IMR-90 (cell line): ENCODE measurements around the gene SMARCA4. TPM values are rescaled to one million over a fixed set of nuclear protein-coding genes. Genes with fewer than 3 reads are reported as not detected.

Experiments used
- ATAC-seq: fragments of 200-7000 bp; cut with Tn5 transposase; 2 replicates; pipeline ENCODE4 v1.9.1; 2020; ENCODE audit warnings: low read depth, mild to moderate bottlenecking, moderate library complexity
- BruUV-seq: library from RNA; stranded (reverse); fragments of 400-500 nt; replicated peaks from 2 replicates; lab custom pipeline; 2021; lab: Mats Ljungman, UMichigan
- CTCF ChIA-PET: fragments of 300-600 bp; formaldehyde crosslinking; extraction: SDS; loops from one replicate; lab custom pipeline; 2021; ENCODE audit warnings: antibody characterized with exemption; lab: Yijun Ruan, JAX
- POLR2A ChIA-PET: fragments of 300-600 bp; sonication (Branson Sonifier 250); formaldehyde crosslinking; loops from one replicate; lab custom pipeline; 2022; ENCODE audit warnings: antibody characterized with exemption; ENCODE audit not compliant: unreplicated experiment; lab: Charles Lee
- DNase-seq: peaks from one replicate; pipeline ENCODE4 v3.0.0; 2013
- H2AFZ ChIP-seq: replicated peaks from 2 replicates; pipeline ENCODE3; 2013; ENCODE audit warnings: low read length, mild to moderate bottlenecking; ENCODE audit not compliant: poor library complexity
- H2AK5ac ChIP-seq: 2 replicates; pipeline ENCODE4 v1.6.1; 2013; ENCODE audit warnings: low read depth, low read length, inconsistent platforms
- H2AK9ac ChIP-seq: replicated peaks from 2 replicates; pipeline ENCODE3; 2013; ENCODE audit warnings: mild to moderate bottlenecking, low read depth, low read length, moderate library complexity; ENCODE audit not compliant: poor library complexity
- H2BK120ac ChIP-seq: 2 replicates; pipeline ENCODE4 v1.6.1; 2013; ENCODE audit warnings: low read depth, low read length, inconsistent platforms
- H2BK15ac ChIP-seq: 3 replicates; pipeline ENCODE4 v1.6.1; 2013; ENCODE audit warnings: low read depth, low read length, inconsistent platforms
- H2BK20ac ChIP-seq: 2 replicates; pipeline ENCODE4 v1.6.1; 2013; ENCODE audit warnings: low read depth, mild to moderate bottlenecking, inconsistent platforms, low read length, moderate library complexity
- H2BK5ac ChIP-seq: 2 replicates; pipeline ENCODE4 v1.6.1; 2013; ENCODE audit warnings: mild to moderate bottlenecking, low read depth, low read length, inconsistent platforms; ENCODE audit not compliant: poor library complexity, severe bottlenecking
- H3K14ac ChIP-seq: replicated peaks from 2 replicates; pipeline ENCODE4 v1.6.1; 2013; ENCODE audit warnings: low read depth, low read length, inconsistent platforms
- H3K18ac ChIP-seq: 2 replicates; pipeline ENCODE4 v1.6.1; 2013; ENCODE audit warnings: low read depth, low read length, control low read depth
- H3K23ac ChIP-seq: 2 replicates; pipeline ENCODE4 v1.6.1; 2013; ENCODE audit warnings: low read depth, low read length, inconsistent platforms
- H3K27ac ChIP-seq: 2 replicates; pipeline ENCODE4 v1.5.1; 2013; ENCODE audit warnings: mild to moderate bottlenecking, control low read depth, low read length; ENCODE audit not compliant: insufficient read depth
- H3K27me3 ChIP-seq: 2 replicates; pipeline ENCODE4 v1.6.1; 2013; ENCODE audit warnings: low read length; ENCODE audit not compliant: control insufficient read depth, insufficient read depth
- H3K36me3 ChIP-seq: 2 replicates; pipeline ENCODE4 v1.6.1; 2013; ENCODE audit warnings: low read length, mixed read lengths; ENCODE audit not compliant: control insufficient read depth, insufficient read depth
- H3K4ac ChIP-seq: 2 replicates; pipeline ENCODE4 v1.6.1; 2013; ENCODE audit warnings: low read depth, low read length, inconsistent platforms
- H3K4me1 ChIP-seq: 2 replicates; pipeline ENCODE4 v1.6.1; 2013; ENCODE audit warnings: low read length, mixed read lengths; ENCODE audit not compliant: control insufficient read depth, insufficient read depth
- H3K4me2 ChIP-seq: 2 replicates; pipeline ENCODE4 v1.6.1; 2013; ENCODE audit warnings: low read depth, mild to moderate bottlenecking, control low read depth, low read length, moderate library complexity
- H3K4me3 ChIP-seq: 2 replicates; pipeline ENCODE4 v1.5.1; 2013; ENCODE audit warnings: low read depth, mild to moderate bottlenecking, control low read depth, low read length, moderate library complexity; ENCODE audit not compliant: insufficient read depth
- H3K56ac ChIP-seq: 2 replicates; pipeline ENCODE4 v1.6.1; 2013; ENCODE audit warnings: low read length, inconsistent platforms; ENCODE audit not compliant: insufficient read depth; ENCODE audit errors: extremely low read depth
- H3K79me1 ChIP-seq, 2 experiments: 2 replicates each; pipeline ENCODE4 v1.6.1; 2013; ENCODE audit warnings: low read length in 2 of 2, inconsistent platforms in 1 of 2, low read depth in 1 of 2
- H3K9ac ChIP-seq: 2 replicates; pipeline ENCODE4 v1.6.1; 2013; ENCODE audit warnings: low read depth, low read length, control low read depth
- H3K9me1 ChIP-seq: 2 replicates; pipeline ENCODE4 v1.6.1; 2013; ENCODE audit warnings: low read length, inconsistent platforms; ENCODE audit not compliant: insufficient read depth
- H3K9me3 ChIP-seq: 2 replicates; pipeline ENCODE4 v1.6.1; 2013; ENCODE audit warnings: low read length; ENCODE audit not compliant: control insufficient read depth, insufficient read depth
- H4K20me1 ChIP-seq: 2 replicates; pipeline ENCODE4 v1.6.1; 2013; ENCODE audit warnings: low read length, inconsistent platforms; ENCODE audit not compliant: insufficient read depth
- H4K5ac ChIP-seq: 2 replicates; pipeline ENCODE4 v1.6.1; 2013; ENCODE audit warnings: mild to moderate bottlenecking, low read depth, low read length, control low read depth
- H4K8ac ChIP-seq, 2 experiments: 2 replicates each; pipeline ENCODE4 v1.6.1; 2013; ENCODE audit warnings: low read depth in 2 of 2, low read length in 2 of 2, control low read depth in 1 of 2, inconsistent platforms in 1 of 2
- H4K91ac ChIP-seq: 2 replicates; pipeline ENCODE4 v1.6.1; 2013; ENCODE audit warnings: low read depth, low read length, inconsistent platforms; ENCODE audit not compliant: insufficient read depth
- CHD1 ChIP-seq: IDR thresholded peaks from 2 replicates; pipeline ENCODE4 v1.6.1; 2012; ENCODE audit warnings: low read depth, low read length, improper control_type of control experiment
- FOS ChIP-seq: fragments of 150-350 bp; IDR thresholded peaks from 2 replicates; pipeline ENCODE4 v1.6.1; 2016; ENCODE audit warnings: low read depth, low read length
- MAFK ChIP-seq: IDR thresholded peaks from 2 replicates; pipeline ENCODE4 v1.6.1; 2012; ENCODE audit warnings: low read depth, low read length, improper control_type of control experiment
- MXI1 ChIP-seq: IDR thresholded peaks from 2 replicates; pipeline ENCODE4 v1.6.1; 2012; ENCODE audit warnings: low read depth, mild to moderate bottlenecking, low read length, moderate library complexity, borderline replicate concordance
- NFE2L2 ChIP-seq: fragments of 150-350 bp; IDR thresholded peaks from 2 replicates; pipeline ENCODE4 v1.6.1; 2016; ENCODE audit warnings: low read depth, mild to moderate bottlenecking, low read length
- POLR2A ChIP-seq: IDR thresholded peaks from 2 replicates; pipeline ENCODE4 v1.6.1; 2012; ENCODE audit warnings: mild to moderate bottlenecking, low read depth, low read length
- RAD21 ChIP-seq: IDR thresholded peaks from 2 replicates; pipeline ENCODE4 v1.6.1; 2012; ENCODE audit warnings: low read length, improper control_type of control experiment
- RCOR1 ChIP-seq: IDR thresholded peaks from 2 replicates; pipeline ENCODE4 v1.6.1; 2012; ENCODE audit warnings: mild to moderate bottlenecking, low read length, improper control_type of control experiment; ENCODE audit not compliant: insufficient replicate concordance
- SMC3 ChIP-seq: fragments of 150-350 bp; IDR thresholded peaks from 2 replicates; pipeline ENCODE4 v1.6.1; 2016; ENCODE audit warnings: low read depth, mild to moderate bottlenecking, antibody characterized with exemption, low read length, moderate library complexity
- WGBS, 2 experiments: methylation state at CpG; one replicate each; pipeline versions ENCODE4 v1.1.5 to v1.1.7; 2013; ENCODE audit warnings: missing lambda C conversion rate in 2 of 2; ENCODE audit not compliant: insufficient read length in 1 of 2; ENCODE audit errors: extremely low coverage in 2 of 2; 5-methylcytosine and 5-hydroxymethylcytosine counted together
- dilution Hi-C: fragments of 300-500 bp; cut with HindIII; formaldehyde crosslinking; loops from one replicate; pipeline ENCODE4 v1.14.3; 2018; ENCODE audit warnings: low sequenced_read_pairs; ENCODE audit not compliant: unreplicated experiment
- in situ Hi-C: fragments of 300-500 bp; cut with MboI; formaldehyde crosslinking; loops from 3 replicates; pipeline ENCODE4 v1.14.3; 2019; ENCODE audit warnings: low sequenced_read_pairs, inconsistent platforms, mixed read lengths
- intact Hi-C: fragments of 100-400 bp; cut with micrococcal nuclease; formaldehyde crosslinking; loops from 2 replicates; pipeline ENCODE4 v1.10.0; 2022
- polyA plus RNA-seq, 3 experiments: library from polyadenylated mRNA; depleted of rRNA; stranded (reverse); fragments of >200 nt; gene quantifications; 2 replicates each; pipeline ENCODE4 v1.2.3, GENCODE V29; 2012; ENCODE audit warnings: low replicate concordance in 1 of 3
- total RNA-seq: library from RNA; depleted of rRNA; stranded (reverse); fragments of >200 nt; gene quantifications from 2 replicates; pipeline ENCODE4 v1.2.3, GENCODE V29; 2012
- TF ChIP-seq, protein P1 (sequence below): fragments of 150-350 bp; IDR thresholded peaks from 2 replicates; pipeline ENCODE4 v1.6.1; 2016; ENCODE audit warnings: low read depth, mild to moderate bottlenecking, low read length, moderate library complexity, borderline replicate concordance
- TF ChIP-seq, protein P2 (sequence below): fragments of 150-350 bp; IDR thresholded peaks from 2 replicates; pipeline ENCODE4 v1.6.1; 2017; ENCODE audit warnings: mild to moderate bottlenecking, antibody characterized with exemption, low read length, low read depth

SMARCA4 gene
- total and polyA plus RNA-seq, 2 of the 4 experiments (the other 2 are of a cell fraction) = 41.4 to 85.6 TPM

DNA sequence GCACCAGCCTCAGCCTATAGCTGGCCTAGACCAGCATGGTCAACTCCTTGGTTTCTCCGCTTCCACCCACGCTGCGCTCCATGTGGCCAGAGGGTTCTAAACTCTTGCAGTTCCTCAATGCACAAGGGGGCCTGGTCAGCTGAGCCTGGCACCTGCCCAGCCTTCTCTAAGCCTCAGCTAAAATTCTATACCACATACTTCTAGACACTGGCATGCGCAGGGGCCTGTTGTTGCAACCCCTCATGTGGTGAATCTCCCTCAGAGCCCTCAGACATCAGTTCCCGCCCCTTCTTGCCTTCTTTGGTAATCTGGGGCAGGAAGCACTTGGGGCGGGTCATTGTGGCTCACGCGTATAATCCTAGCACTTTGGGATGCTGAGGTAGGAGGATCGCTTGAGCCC, 108.7 kb downstream of the SMARCA4 start:
- H4K20me1 ChIP-seq = no peaks in the 10 kb centered on the region; the same call in 1 of the 2 replicates
- TF ChIP-seq SMC3 (no peak), RAD21 (no peak), FOS (no peak), POLR2A (no peak), CHD1 (no peak), MXI1 (no peak), MAFK (no peak), RCOR1 (no peak), NFE2L2 (no peak)
- TF ChIP-seq, protein P1, sequence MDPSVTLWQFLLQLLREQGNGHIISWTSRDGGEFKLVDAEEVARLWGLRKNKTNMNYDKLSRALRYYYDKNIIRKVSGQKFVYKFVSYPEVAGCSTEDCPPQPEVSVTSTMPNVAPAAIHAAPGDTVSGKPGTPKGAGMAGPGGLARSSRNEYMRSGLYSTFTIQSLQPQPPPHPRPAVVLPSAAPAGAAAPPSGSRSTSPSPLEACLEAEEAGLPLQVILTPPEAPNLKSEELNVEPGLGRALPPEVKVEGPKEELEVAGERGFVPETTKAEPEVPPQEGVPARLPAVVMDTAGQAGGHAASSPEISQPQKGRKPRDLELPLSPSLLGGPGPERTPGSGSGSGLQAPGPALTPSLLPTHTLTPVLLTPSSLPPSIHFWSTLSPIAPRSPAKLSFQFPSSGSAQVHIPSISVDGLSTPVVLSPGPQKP = no peak
- TF ChIP-seq, protein P2, sequence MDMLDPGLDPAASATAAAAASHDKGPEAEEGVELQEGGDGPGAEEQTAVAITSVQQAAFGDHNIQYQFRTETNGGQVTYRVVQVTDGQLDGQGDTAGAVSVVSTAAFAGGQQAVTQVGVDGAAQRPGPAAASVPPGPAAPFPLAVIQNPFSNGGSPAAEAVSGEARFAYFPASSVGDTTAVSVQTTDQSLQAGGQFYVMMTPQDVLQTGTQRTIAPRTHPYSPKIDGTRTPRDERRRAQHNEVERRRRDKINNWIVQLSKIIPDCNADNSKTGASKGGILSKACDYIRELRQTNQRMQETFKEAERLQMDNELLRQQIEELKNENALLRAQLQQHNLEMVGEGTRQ = no peak
- H3K56ac ChIP-seq = no peak overlapping the region
- H2AK5ac ChIP-seq = 0 out of 2 replicates have a peak overlapping the region, but pooled peaks have one; percentile 28
- H2BK15ac ChIP-seq = no peak overlapping the region
- no peak overlapping the region for H3K27ac ChIP-seq
- no peak overlapping the region for H2AK9ac ChIP-seq
- no peak for ATAC-seq
- in situ Hi-C loops (no loop called here), intact Hi-C loops (no loop called here), dilution Hi-C loops (no loop called here)
- no peak overlapping the region for H3K18ac ChIP-seq
- BruUV-seq = no TSS peak
- no peak overlapping the region for H4K5ac ChIP-seq
- H2AFZ ChIP-seq = no peak overlapping the region
- no peak overlapping the region for H2BK5ac ChIP-seq
- H3K9ac ChIP-seq = no peak overlapping the region
- no peak overlapping the region for H3K4me3 ChIP-seq
- H3K4me2 ChIP-seq = no peak overlapping the region
- no peaks in the 10 kb centered on the region for H3K9me1 ChIP-seq
- no peak overlapping the region for H2BK20ac ChIP-seq
- peaks cover 0 to 9% of the 10 kb centered on the region in 2 experiments; a peak in 1 of 4 replicates for H3K79me1 ChIP-seq
- no peak for DNase-seq
- H3K27me3 ChIP-seq = no peaks in the 10 kb centered on the region
- ChIA-PET CTCF (no interaction called here), POLR2A (no interaction called here)
- no peak overlapping the region for H3K4ac ChIP-seq
- no peaks in the 10 kb centered on the region for H3K4me1 ChIP-seq
- H3K23ac ChIP-seq = no peak overlapping the region
- H3K36me3 ChIP-seq = peaks cover 23% of the 10 kb centered on the region
- no peak overlapping the region for H2BK120ac ChIP-seq
- H3K14ac ChIP-seq = no peak overlapping the region
- no peak overlapping the region for H4K8ac ChIP-seq
- peaks cover 7% of the 10 kb centered on the region for H3K9me3 ChIP-seq
- WGBS, 2 experiments = 93% methylated on average over 3 of the region's 9 CpGs; no CpG with 5 or more reads in 1 of the 2 experiments
- no peak overlapping the region for H4K91ac ChIP-seq
